Endothelial cell of umbilical vein (primary cell): ENCODE results near the gene ZNF688. TPM values are rescaled to one million over a fixed set of nuclear protein-coding genes. Genes with fewer than 3 reads are reported as not detected.

Source experiments
- BruUV-seq: library from RNA; stranded (reverse); fragments of 400-500 nt; replicated peaks from 2 replicates; lab custom pipeline; 2021; lab: Mats Ljungman, UMichigan
- CTCF ChIA-PET: fragments of 300-600, 350-600 bp; sonication (Branson Sonifier 250); formaldehyde crosslinking; loops from one replicate; lab custom pipeline; 2021; ENCODE audit warnings: antibody characterized with exemption, inconsistent platforms; lab: Charles Lee
- POLR2A ChIA-PET: fragments of 300-600, 350-600 bp; sonication (Branson Sonifier 250); formaldehyde crosslinking; loops from one replicate; lab custom pipeline; 2021; ENCODE audit warnings: antibody characterized with exemption, inconsistent platforms; lab: Charles Lee
- DNase-seq: peaks from one replicate; pipeline ENCODE4 v3.0.0-alpha.2; 2011; ENCODE audit warnings: low read depth, low spot score
- FAIRE-seq: peaks from 2 replicates; lab custom pipeline; 2011; peaks lifted over from hg19 to GRCh38; lab: Jason Lieb, UNC
- H2AFZ ChIP-seq: 2 replicates; pipeline ENCODE4 v1.6.0; 2012; ENCODE audit warnings: low read depth, low read length, control low read depth, inconsistent platforms
- H3K27ac ChIP-seq: 2 replicates; pipeline ENCODE4 v1.5.1; 2011; ENCODE audit warnings: low read depth, mild to moderate bottlenecking, control low read depth, low read length, moderate library complexity; ENCODE audit not compliant: insufficient read depth
- H3K27me3 ChIP-seq, 2 experiments: 2 replicates each; pipeline versions ENCODE4 v1.6.0 to v1.6.1; 2011; ENCODE audit warnings: low read length in 2 of 2, mixed read lengths in 1 of 2; ENCODE audit not compliant: control insufficient read depth in 2 of 2, insufficient read depth in 2 of 2
- H3K36me3 ChIP-seq, 2 experiments: 2 replicates in 1 of 2; 3 replicates in 1 of 2; pipeline ENCODE4 v1.5.1; 2011; ENCODE audit warnings: low read length in 2 of 2, mild to moderate bottlenecking in 1 of 2, moderate library complexity in 1 of 2; ENCODE audit not compliant: control insufficient read depth in 2 of 2, insufficient read depth in 2 of 2; ENCODE audit errors: extremely low read depth in 1 of 2
- H3K4me1 ChIP-seq: 3 replicates; pipeline ENCODE4 v1.5.1; 2011; ENCODE audit warnings: mild to moderate bottlenecking, low read length; ENCODE audit not compliant: control insufficient read depth, insufficient read depth; ENCODE audit errors: extremely low read depth
- H3K4me2 ChIP-seq: 2 replicates; pipeline ENCODE4 v1.6.1; 2011; ENCODE audit warnings: low read length, control low read depth, mixed read lengths; ENCODE audit not compliant: insufficient read depth
- H3K4me3 ChIP-seq, 3 experiments: fragments of 200-600 bp in 1 of 3; sonication (generic), shearing (Covaris generic) in 1 of 3; replicated peaks in 1 of 3; 2 replicates each; pipeline ENCODE4 v1.5.1; 2011 to 2016; ENCODE audit warnings: control low read depth in 3 of 3, low read length in 3 of 3, mild to moderate bottlenecking in 2 of 3, inconsistent platforms in 1 of 3, low read depth in 1 of 3, moderate library complexity in 1 of 3; ENCODE audit not compliant: insufficient read depth in 1 of 3
- H3K79me2 ChIP-seq: 2 replicates; pipeline ENCODE4 v1.6.0; 2012; ENCODE audit warnings: low read length, inconsistent platforms; ENCODE audit not compliant: control insufficient read depth, insufficient read depth
- H3K9ac ChIP-seq: replicated peaks from 2 replicates; pipeline ENCODE3; 2011; ENCODE audit warnings: low read length, control low read depth; ENCODE audit not compliant: insufficient read depth; ENCODE audit errors: extremely low read depth
- H3K9me1 ChIP-seq: replicated peaks from 3 replicates; pipeline ENCODE4 v1.6.0; 2011; ENCODE audit warnings: mild to moderate bottlenecking, low read length; ENCODE audit not compliant: control insufficient read depth, insufficient read depth; ENCODE audit errors: extremely low read depth
- H3K9me3 ChIP-seq: replicated peaks from 2 replicates; pipeline ENCODE4 v1.5.1; 2012; ENCODE audit warnings: low read length, inconsistent platforms; ENCODE audit not compliant: control insufficient read depth, insufficient read depth
- H4K20me1 ChIP-seq: replicated peaks from 2 replicates; pipeline ENCODE3; 2011; ENCODE audit warnings: mild to moderate bottlenecking, low read length; ENCODE audit not compliant: control insufficient read depth, insufficient read depth; ENCODE audit errors: extremely low read depth
- EZH2 ChIP-seq: IDR thresholded peaks from 2 replicates; pipeline ENCODE4 v1.6.1; 2012; ENCODE audit warnings: borderline replicate concordance, low read depth, mild to moderate bottlenecking, moderate library complexity, low read length, inconsistent platforms; ENCODE audit not compliant: severe bottlenecking
- FOS ChIP-seq: IDR thresholded peaks from 2 replicates; pipeline ENCODE4 v1.6.1; 2011; ENCODE audit warnings: mild to moderate bottlenecking, low read length, moderate library complexity, borderline replicate concordance; ENCODE audit not compliant: insufficient read depth
- GATA2 ChIP-seq: IDR thresholded peaks from 2 replicates; pipeline ENCODE4 v1.7.0; 2011; ENCODE audit warnings: low read depth, mild to moderate bottlenecking, moderate library complexity, mixed read lengths, low read length; ENCODE audit not compliant: insufficient read length, insufficient read depth
- JUN ChIP-seq: IDR thresholded peaks from 2 replicates; pipeline ENCODE4 v1.6.1; 2011; ENCODE audit warnings: borderline replicate concordance, low read depth; ENCODE audit not compliant: insufficient read length, insufficient read depth
- MYC ChIP-seq: IDR thresholded peaks from one replicate; pipeline ENCODE4 v1.6.1; 2011; ENCODE audit warnings: mild to moderate bottlenecking, low read depth, low read length
- POLR2A ChIP-seq: IDR thresholded peaks from 2 replicates; pipeline ENCODE4 v1.6.1; 2012; ENCODE audit warnings: low read depth, mild to moderate bottlenecking, control low read depth, low read length
- POLR2AphosphoS5 ChIP-seq: IDR thresholded peaks from 2 replicates; pipeline ENCODE4 v1.6.1; 2012; ENCODE audit warnings: low read depth, mild to moderate bottlenecking, control low read depth, low read length, moderate library complexity; ENCODE audit not compliant: insufficient read depth
- dilution Hi-C: fragments of 300-500 bp; cut with MboI; formaldehyde crosslinking; loops from one replicate; pipeline ENCODE4 v1.15.0; 2019; ENCODE audit warnings: low sequenced_read_pairs; ENCODE audit not compliant: extremely low pct_ligation_motif_present
- intact Hi-C: fragments of 100-400 bp; cut with micrococcal nuclease; formaldehyde crosslinking; loops from one replicate; pipeline ENCODE4 v1.10.0; 2022
- polyA plus RNA-seq, 4 experiments: library from polyadenylated mRNA; depleted of rRNA in 3 of 4; stranded (reverse) in 3 of 4; unstranded in 1 of 4; fragments of >200 nt; gene quantifications; 2 replicates each; pipeline versions ENCODE4 v1.2.1 to v1.2.3, GENCODE V29; 2011 to 2012; ENCODE audit warnings: missing spikeins in 1 of 4
- total RNA-seq: library from RNA; stranded (reverse); gene quantifications from 2 replicates; pipeline ENCODE4 v1.2.3, GENCODE V29; 2021
- TF ChIP-seq, protein P1 (sequence below), 2 donors: IDR thresholded peaks; 1 replicate in 1 of 2; 2 replicates in 1 of 2; pipeline ENCODE4 v1.5.1; 2011; ENCODE audit warnings: low read length in 2 of 2, mild to moderate bottlenecking in 2 of 2, moderate library complexity in 2 of 2, control low read depth in 1 of 2, inconsistent platforms in 1 of 2, low read depth in 1 of 2; ENCODE audit not compliant: insufficient read depth in 1 of 2; ENCODE audit errors: extremely low read depth in 1 of 2
- TF ChIP-seq, protein P2 (sequence below): IDR thresholded peaks from 2 replicates; pipeline ENCODE4 v1.6.1; 2011; ENCODE audit not compliant: insufficient read depth, insufficient read length

ZNF688 gene
- total and polyA plus RNA-seq, 2 donors (not counting 3 experiments of a cell fraction or from before 2014, with no cell fraction given), result 5.4 to 10.9 TPM

DNA sequence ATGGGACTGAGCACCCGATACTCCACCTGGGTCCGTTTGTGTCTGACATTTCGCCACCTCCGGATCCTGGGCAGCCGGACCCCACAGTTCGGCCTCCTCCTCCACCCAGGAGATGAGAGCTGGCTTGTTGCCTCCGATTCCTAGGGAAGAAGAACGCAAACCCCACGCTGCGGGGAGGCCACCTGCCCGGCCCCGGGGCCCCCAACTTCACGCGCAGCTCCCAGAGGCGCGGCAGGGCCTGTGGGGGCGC lies 13.9 kb downstream of the ZNF688 start:
- FAIRE-seq (no peak), DNase-seq (no peak)
- Histone ChIP-seq H2AFZ (peak overlapping the region; percentile 68), H3K79me2 (peaks cover 23% of the 10 kb centered on the region), H3K27ac (peak overlapping the region; percentile 83), H3K4me1 (peaks cover 12% of the 10 kb centered on the region), H3K4me3 (peak overlapping the region; percentile 67 to 89 (median 75)), H3K9me1 (no peaks in the 10 kb centered on the region), H4K20me1 (no peaks in the 10 kb centered on the region), H3K36me3 (peaks cover 3 to 9% of the 10 kb centered on the region in 2 experiments), H3K27me3 (no peaks in the 10 kb centered on the region), H3K9ac (peak overlapping the region; percentile 92), H3K4me2 (peak overlapping the region; percentile 50), H3K9me3 (no peaks in the 10 kb centered on the region)
- BruUV-seq, result no TSS peak
- ChIA-PET POLR2A (interaction anchor here (2.2 kb wide), 1 partner anchor 22 kb away, joined by 13 read pairs; the partner anchor contains the start of gene ZNF747), CTCF (interaction anchor here (1.2 to 2.6 kb wide), 7 partner anchors 11 to 148 kb away, joined by 3 to 27 read pairs (median 10); partner anchors contain the start of genes DCTPP1, ZNF688 and ZNF747)
- intact Hi-C loops (no loop called here), dilution Hi-C loops (no loop called here)
- TF ChIP-seq MYC (no peak), EZH2 (no peak), FOS (no peak), POLR2AphosphoS5 (no peak), POLR2A (no peak), JUN (no peak), GATA2 (no peak)
- TF ChIP-seq, protein P1, sequence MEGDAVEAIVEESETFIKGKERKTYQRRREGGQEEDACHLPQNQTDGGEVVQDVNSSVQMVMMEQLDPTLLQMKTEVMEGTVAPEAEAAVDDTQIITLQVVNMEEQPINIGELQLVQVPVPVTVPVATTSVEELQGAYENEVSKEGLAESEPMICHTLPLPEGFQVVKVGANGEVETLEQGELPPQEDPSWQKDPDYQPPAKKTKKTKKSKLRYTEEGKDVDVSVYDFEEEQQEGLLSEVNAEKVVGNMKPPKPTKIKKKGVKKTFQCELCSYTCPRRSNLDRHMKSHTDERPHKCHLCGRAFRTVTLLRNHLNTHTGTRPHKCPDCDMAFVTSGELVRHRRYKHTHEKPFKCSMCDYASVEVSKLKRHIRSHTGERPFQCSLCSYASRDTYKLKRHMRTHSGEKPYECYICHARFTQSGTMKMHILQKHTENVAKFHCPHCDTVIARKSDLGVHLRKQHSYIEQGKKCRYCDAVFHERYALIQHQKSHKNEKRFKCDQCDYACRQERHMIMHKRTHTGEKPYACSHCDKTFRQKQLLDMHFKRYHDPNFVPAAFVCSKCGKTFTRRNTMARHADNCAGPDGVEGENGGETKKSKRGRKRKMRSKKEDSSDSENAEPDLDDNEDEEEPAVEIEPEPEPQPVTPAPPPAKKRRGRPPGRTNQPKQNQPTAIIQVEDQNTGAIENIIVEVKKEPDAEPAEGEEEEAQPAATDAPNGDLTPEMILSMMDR (IDR thresholded peaks at IDR 0.05; ENCODE audit: extremely low read depth in 1 of 2, insufficient read depth in 1 of 2, low read depth in 1 of 2, low read length in 2 of 2), result no peak
- TF ChIP-seq, protein P2, sequence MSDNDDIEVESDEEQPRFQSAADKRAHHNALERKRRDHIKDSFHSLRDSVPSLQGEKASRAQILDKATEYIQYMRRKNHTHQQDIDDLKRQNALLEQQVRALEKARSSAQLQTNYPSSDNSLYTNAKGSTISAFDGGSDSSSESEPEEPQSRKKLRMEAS, result no peak
